GM12872 (cell line): Measurements from ENCODE around the gene CEP44.

Experiments used
- CTCF ChIP-seq: IDR thresholded peaks from 3 replicates; pipeline ENCODE4 v1.5.1; 2011; ENCODE audit warnings: low read depth, mild to moderate bottlenecking, low read length, moderate library complexity; ENCODE audit not compliant: insufficient read depth

The CEP44 gene

GRCh38 chr4:174316954-174317353 lies 33.2 kb downstream of the CEP44 start:
- TF ChIP-seq CTCF: no peak

- no peak for TF ChIP-seq CTCF
Observed at GRCh38 chr4:174317531-174317930, 33.8 kb downstream of the CEP44 start.

GRCh38 chr4:174318829-174319764 lies 35.4 kb downstream of the CEP44 start:
- TF ChIP-seq CTCF: peak; percentile 49; the same call in 2 of the 3 replicates

GRCh38 chr4:174320494-174321199 lies 36.9 kb downstream of the CEP44 start:
- TF ChIP-seq CTCF: no peak

GRCh38 chr4:174324236-174324635 lies 40.5 kb downstream of the CEP44 start:
- TF ChIP-seq CTCF: no peak

GRCh38 chr4:174324725-174325124 lies 41.0 kb downstream of the CEP44 start:
- no peak for TF ChIP-seq CTCF

GRCh38 chr4:174332741-174333493 lies 49.2 kb downstream of the CEP44 start:
- TF ChIP-seq CTCF: no peak
